Gastrocnemius medialis (tissue), 4 donors: ENCODE data around the gene CCR5. TPM values are rescaled to one million over a fixed set of nuclear protein-coding genes. Genes with fewer than 3 reads are reported as not detected.
"Not testable (repeated sequence)": the region's sequence is repeated elsewhere in the genome, so short reads cannot be mapped to it uniquely, and the experiment has no call there.

ENCODE experiments used
- ATAC-seq, 2 donors: fragments of 150-250 bp; one replicate each; pipeline ENCODE4 v1.9.1; 2016
- DNase-seq, 2 donors: peaks; one replicate each; pipeline ENCODE4 v3.0.0-alpha.2; 2019
- H3K27ac ChIP-seq, 4 donors: fragments of 200-600 bp; sonication (generic); 1 replicate in 1 of 4; 2 replicates in 3 of 4; pipeline ENCODE4 v1.5.1; 2016 to 2018; ENCODE audit warnings: mild to moderate bottlenecking in 2 of 4, moderate library complexity in 1 of 4
- H3K27me3 ChIP-seq, 3 donors: fragments of 200-600 bp; sonication (generic) in 2 of 3; 1 replicate in 1 of 3; 2 replicates in 2 of 3; pipeline versions ENCODE4 v1.5.1 to v1.6.0; 2016 to 2019; ENCODE audit warnings: mild to moderate bottlenecking in 1 of 3, moderate library complexity in 1 of 3
- H3K36me3 ChIP-seq, 2 donors: fragments of 200-600 bp; sonication (generic) in 1 of 2; one replicate each; pipeline ENCODE4 v1.5.1; 2017 to 2018
- H3K4me1 ChIP-seq, 2 donors: fragments of 200-600 bp; sonication (generic) in 1 of 2; one replicate each; pipeline ENCODE4 v1.5.1; 2016 to 2017; ENCODE audit warnings: mild to moderate bottlenecking in 2 of 2
- H3K4me3 ChIP-seq, 4 donors: fragments of 200-600 bp; sonication (generic) in 3 of 4; 1 replicate in 1 of 4; 2 replicates in 3 of 4; pipeline ENCODE4 v1.5.1; 2016 to 2019; ENCODE audit warnings: mild to moderate bottlenecking in 2 of 4
- H3K9me3 ChIP-seq, 3 donors: fragments of 200-600 bp; sonication (generic) in 2 of 3; 1 replicate in 1 of 3; 2 replicates in 2 of 3; pipeline ENCODE4 v1.5.1; 2016 to 2019
- CTCF ChIP-seq, 5 experiments: fragments of 450-650 bp in 3 of 5; fragments of 200-600 bp in 2 of 5; sonication (generic) in 2 of 5; IDR thresholded peaks in 4 of 5; conservative IDR thresholded peaks in 1 of 5; 1 replicate in 4 of 5; 2 replicates in 1 of 5; pipeline ENCODE4 v1.5.1; 2016 to 2019; ENCODE audit warnings: antibody characterized with exemption in 5 of 5, mild to moderate bottlenecking in 3 of 5, moderate library complexity in 3 of 5
- POLR2A ChIP-seq, 2 donors: fragments of 450-650 bp; IDR thresholded peaks; one replicate each; pipeline ENCODE4 v1.6.1; 2017; ENCODE audit warnings: antibody characterized with exemption in 2 of 2, mild to moderate bottlenecking in 2 of 2, moderate library complexity in 2 of 2
- in situ Hi-C, 4 donors: fragments of 200-750 bp; cut with MboI; loops; one replicate each; pipeline versions ENCODE4 v1.15.0 to v1.8.0; 2017; ENCODE audit warnings: low sequenced_read_pairs in 4 of 4
- intact Hi-C: fragments of 100-400 bp; cut with DNase I; formaldehyde crosslinking; loops from one replicate; pipeline ENCODE4 v1.15.1; 2023; ENCODE audit warnings: low total_unique reads
- total RNA-seq, 4 donors: library from RNA; depleted of rRNA; stranded (reverse); fragments of >200 nt; gene quantifications; one replicate each; pipeline versions ENCODE4 v1.1.0 to v1.2.3, GENCODE V29; 2016

CCR5 gene
- total RNA-seq, 4 donors from 2014 or later: 0.07 to 0.20 (median 0.10) TPM; not detected in 1

GRCh38 chr3:46399557-46399956 lies 28.8 kb downstream of the CCR5 start:
- H3K36me3 ChIP-seq: no peaks in the 10 kb centered on the region
- in situ Hi-C loops: no loop called here
- TF ChIP-seq POLR2A (IDR thresholded peaks at IDR 0.05) (no peak), CTCF (IDR thresholded peaks at IDR 0.05 in 4 of 5, conservative IDR thresholded peaks at IDR 0.05 in 1 of 5) (no peak)

GRCh38 chr3:46400000-46400734 lies 29.4 kb downstream of the CCR5 start:
- TF ChIP-seq CTCF (IDR thresholded peaks at IDR 0.05 in 4 of 5, conservative IDR thresholded peaks at IDR 0.05 in 1 of 5) (no peak), POLR2A (IDR thresholded peaks at IDR 0.05) (no peak)
- intact Hi-C loops (no loop called here), in situ Hi-C loops (no loop called here)
- ATAC-seq (no peak), DNase-seq (no peak)
- Histone ChIP-seq H3K9me3 (no peaks in the 10 kb centered on the region), H3K4me3 (no peak overlapping the region), H3K27me3 (no peaks in the 10 kb centered on the region), H3K4me1 (peaks cover 9% of the 10 kb centered on the region in 2 donors), H3K36me3 (no peaks in the 10 kb centered on the region), H3K27ac (no peak overlapping the region)

More at GRCh38 chr3:46399557-46399956, 28.8 kb downstream of the CCR5 start:
- DNase-seq (no peak), ATAC-seq (no peak)
- no peaks in the 10 kb centered on the region for H3K27me3 ChIP-seq
- H3K9me3 ChIP-seq: no peaks in the 10 kb centered on the region
- peaks cover 9% of the 10 kb centered on the region in 2 donors for H3K4me1 ChIP-seq
- intact Hi-C loops: no loop called here
- no peak overlapping the region for H3K27ac ChIP-seq
- no peak overlapping the region for H3K4me3 ChIP-seq

- Histone ChIP-seq H3K27ac (no peak overlapping the region), H3K27me3 (no peaks in the 10 kb centered on the region), H3K4me3 (no peak overlapping the region), H3K36me3 (no peaks in the 10 kb centered on the region), H3K4me1 (peaks cover 9 to 10% of the 10 kb centered on the region in 2 donors), H3K9me3 (no peaks in the 10 kb centered on the region)
- no peak for DNase-seq
- ATAC-seq: no peak
- TF ChIP-seq POLR2A (IDR thresholded peaks at IDR 0.05): no peak
- in situ Hi-C loops: no loop called here
- intact Hi-C loops: no loop called here
Measured at GRCh38 chr3:46400846-46401245, 30.1 kb downstream of the CCR5 start.

- in situ Hi-C loops (no loop called here), intact Hi-C loops (no loop called here)
- Histone ChIP-seq H3K9me3 (no peaks in the 10 kb centered on the region), H3K27ac (no peak overlapping the region), H3K27me3 (no peaks in the 10 kb centered on the region), H3K4me1 (peaks cover 6 to 11% of the 10 kb centered on the region in 2 donors), H3K4me3 (no peak overlapping the region), H3K36me3 (no peaks in the 10 kb centered on the region)
- DNase-seq (no peak), ATAC-seq (no peak)
- TF ChIP-seq POLR2A (IDR thresholded peaks at IDR 0.05) (no peak), CTCF (IDR thresholded peaks at IDR 0.05 in 4 of 5, conservative IDR thresholded peaks at IDR 0.05 in 1 of 5) (no peak)
Measured at GRCh38 chr3:46401579-46401978, 30.8 kb downstream of the CCR5 start.

- intact Hi-C loops, H3K27me3 ChIP-seq, H3K36me3 ChIP-seq, H3K9me3 ChIP-seq, DNase-seq, ATAC-seq, H3K27ac ChIP-seq, in situ Hi-C loops, H3K4me3 ChIP-seq: not testable (repeated sequence)
- peaks cover 10 to 12% of the 10 kb centered on the region in 2 donors for H3K4me1 ChIP-seq
Measured at GRCh38 chr3:46402902-46403301, 32.2 kb downstream of the CCR5 start.
